ENCODE results near the gene SEMA6B. TPM values are rescaled to one million over a fixed set of nuclear protein-coding genes. Genes with fewer than 3 reads are reported as not detected.
"Not testable (repeated sequence)": the region's sequence is repeated elsewhere in the genome, so short reads cannot be mapped to it uniquely, and the experiment has no call there.

Gene SEMA6B
- polyA plus RNA-seq, 1 of the 3 experiments (the other 2 are of a cell fraction), result 3.7 TPM

- Histone ChIP-seq H2AFZ (ENCODE audit: low read depth) (no peak overlapping the region), H3K27me3 (ENCODE audit: insufficient read depth) (peaks cover 35% of the 10 kb centered on the region; the same call in 1 of the 2 replicates), H3K9me3 (no peaks in the 10 kb centered on the region), H3F3A (replicated peaks; ENCODE audit: insufficient read depth) (peaks cover 3% of the 10 kb centered on the region), H3K36me3 (replicated peaks in 1 of 2; ENCODE audit: control insufficient read depth in 1 of 2, insufficient read depth in 2 of 2, low read length in 1 of 2) (no peaks in the 10 kb centered on the region), H3K9me2 (no peaks in the 10 kb centered on the region), H3K4me1 (ENCODE audit: control insufficient read depth in 1 of 2, insufficient read depth in 2 of 2, low read depth in 1 of 2, low read length in 1 of 2) (peaks cover 0 to 3% of the 10 kb centered on the region in 2 experiments; a peak in 1 of 4 replicates), H3K4me3 (ENCODE audit: low read depth in 2 of 2, low read length in 1 of 2) (no peak overlapping the region), H3K27ac (ENCODE audit: low read depth in 2 of 2, low read length in 1 of 2) (no peak overlapping the region), H3K9ac (no peak overlapping the region), H4K20me1 (ENCODE audit: insufficient read depth) (no peaks in the 10 kb centered on the region), H3K79me2 (ENCODE audit: insufficient read depth) (no peaks in the 10 kb centered on the region), H3K4me2 (no peak overlapping the region)
- 34% methylated on average over 12 of the region's 21 CpGs for WGBS (ENCODE audit: low lambda C conversion rate)
- POLR2A ChIA-PET, result interaction anchor here (1.3 kb wide), 1 partner anchor 11 kb away, joined by 3 read pairs; no protein-coding TSS in a partner anchor
- no peak for DNase-seq
- CTCF ChIA-PET, result interaction anchor here (0.7 to 9.9 kb wide), 8 partner anchors 10 to 41 kb away, joined by 3 to 93 read pairs (median 5); no protein-coding TSS in a partner anchor
- TF ChIP-seq TCF12 (IDR thresholded peaks at IDR 0.05), result no peak
Measured at GRCh38 chr19:4596033-4596904, 36.8 kb upstream of the SEMA6B start.

- H3K4me3 ChIP-seq (ENCODE audit: low read depth in 2 of 2, low read length in 1 of 2); H3F3A ChIP-seq (replicated peaks; ENCODE audit: insufficient read depth); H2AFZ ChIP-seq (ENCODE audit: low read depth); POLR2A ChIA-PET; H3K4me1 ChIP-seq (ENCODE audit: control insufficient read depth in 1 of 2, insufficient read depth in 2 of 2, low read depth in 1 of 2, low read length in 1 of 2); H3K4me2 ChIP-seq; H3K9me2 ChIP-seq; H4K20me1 ChIP-seq (ENCODE audit: insufficient read depth); H3K9ac ChIP-seq; DNase-seq; H3K9me3 ChIP-seq; H3K79me2 ChIP-seq (ENCODE audit: insufficient read depth); H3K27ac ChIP-seq (ENCODE audit: low read depth in 2 of 2, low read length in 1 of 2); H3K36me3 ChIP-seq (replicated peaks in 1 of 2; ENCODE audit: control insufficient read depth in 1 of 2, insufficient read depth in 2 of 2, low read length in 1 of 2): not testable (repeated sequence)
- peaks cover 41% of the 10 kb centered on the region; the same call in 1 of the 2 replicates for H3K27me3 ChIP-seq (ENCODE audit: insufficient read depth)
- WGBS (ENCODE audit: low lambda C conversion rate), result 80% methylated on average over 9 of the region's 9 CpGs
- CTCF ChIA-PET, result interaction anchor here (0.8 to 9.9 kb wide), 6 partner anchors 10 to 42 kb away, joined by 4 to 93 read pairs (median 16); no protein-coding TSS in a partner anchor
Measured at GRCh38 chr19:4595158-4595557, 35.7 kb upstream of the SEMA6B start.

GRCh38 chr19:4594201-4594600 lies 34.7 kb upstream of the SEMA6B start:
- no peak for TF ChIP-seq RXRA (IDR thresholded peaks at IDR 0.05; ENCODE audit: borderline replicate concordance, low read depth)
- no peak for TF ChIP-seq SMC3 (IDR thresholded peaks at IDR 0.05; ENCODE audit: low read depth, low read length)
- TF ChIP-seq MEF2A (IDR thresholded peaks at IDR 0.05; ENCODE audit: borderline replicate concordance, low read depth), result no peak
- TF ChIP-seq, protein P1, sequence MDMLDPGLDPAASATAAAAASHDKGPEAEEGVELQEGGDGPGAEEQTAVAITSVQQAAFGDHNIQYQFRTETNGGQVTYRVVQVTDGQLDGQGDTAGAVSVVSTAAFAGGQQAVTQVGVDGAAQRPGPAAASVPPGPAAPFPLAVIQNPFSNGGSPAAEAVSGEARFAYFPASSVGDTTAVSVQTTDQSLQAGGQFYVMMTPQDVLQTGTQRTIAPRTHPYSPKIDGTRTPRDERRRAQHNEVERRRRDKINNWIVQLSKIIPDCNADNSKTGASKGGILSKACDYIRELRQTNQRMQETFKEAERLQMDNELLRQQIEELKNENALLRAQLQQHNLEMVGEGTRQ (IDR thresholded peaks at IDR 0.05; ENCODE audit: borderline replicate concordance, low read depth, low read length), result no peak
- no peak for TF ChIP-seq ELF1 (IDR thresholded peaks at IDR 0.05)
- TF ChIP-seq, protein P2, sequence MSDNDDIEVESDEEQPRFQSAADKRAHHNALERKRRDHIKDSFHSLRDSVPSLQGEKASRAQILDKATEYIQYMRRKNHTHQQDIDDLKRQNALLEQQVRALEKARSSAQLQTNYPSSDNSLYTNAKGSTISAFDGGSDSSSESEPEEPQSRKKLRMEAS (IDR thresholded peaks at IDR 0.05; ENCODE audit: low read depth), result peak; percentile 73; the same call in 1 of the 2 replicates
- TF ChIP-seq RAD21 (IDR thresholded peaks at IDR 0.05; ENCODE audit: low read length), result no peak
- TF ChIP-seq FOSL2 (IDR thresholded peaks at IDR 0.05; ENCODE audit: borderline replicate concordance, low read depth), result no peak
- TF ChIP-seq, protein P3, sequence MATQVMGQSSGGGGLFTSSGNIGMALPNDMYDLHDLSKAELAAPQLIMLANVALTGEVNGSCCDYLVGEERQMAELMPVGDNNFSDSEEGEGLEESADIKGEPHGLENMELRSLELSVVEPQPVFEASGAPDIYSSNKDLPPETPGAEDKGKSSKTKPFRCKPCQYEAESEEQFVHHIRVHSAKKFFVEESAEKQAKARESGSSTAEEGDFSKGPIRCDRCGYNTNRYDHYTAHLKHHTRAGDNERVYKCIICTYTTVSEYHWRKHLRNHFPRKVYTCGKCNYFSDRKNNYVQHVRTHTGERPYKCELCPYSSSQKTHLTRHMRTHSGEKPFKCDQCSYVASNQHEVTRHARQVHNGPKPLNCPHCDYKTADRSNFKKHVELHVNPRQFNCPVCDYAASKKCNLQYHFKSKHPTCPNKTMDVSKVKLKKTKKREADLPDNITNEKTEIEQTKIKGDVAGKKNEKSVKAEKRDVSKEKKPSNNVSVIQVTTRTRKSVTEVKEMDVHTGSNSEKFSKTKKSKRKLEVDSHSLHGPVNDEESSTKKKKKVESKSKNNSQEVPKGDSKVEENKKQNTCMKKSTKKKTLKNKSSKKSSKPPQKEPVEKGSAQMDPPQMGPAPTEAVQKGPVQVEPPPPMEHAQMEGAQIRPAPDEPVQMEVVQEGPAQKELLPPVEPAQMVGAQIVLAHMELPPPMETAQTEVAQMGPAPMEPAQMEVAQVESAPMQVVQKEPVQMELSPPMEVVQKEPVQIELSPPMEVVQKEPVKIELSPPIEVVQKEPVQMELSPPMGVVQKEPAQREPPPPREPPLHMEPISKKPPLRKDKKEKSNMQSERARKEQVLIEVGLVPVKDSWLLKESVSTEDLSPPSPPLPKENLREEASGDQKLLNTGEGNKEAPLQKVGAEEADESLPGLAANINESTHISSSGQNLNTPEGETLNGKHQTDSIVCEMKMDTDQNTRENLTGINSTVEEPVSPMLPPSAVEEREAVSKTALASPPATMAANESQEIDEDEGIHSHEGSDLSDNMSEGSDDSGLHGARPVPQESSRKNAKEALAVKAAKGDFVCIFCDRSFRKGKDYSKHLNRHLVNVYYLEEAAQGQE (IDR thresholded peaks at IDR 0.05; ENCODE audit: low read depth, low read length), result no peak
- WGBS (ENCODE audit: low lambda C conversion rate), result 33% methylated on average over 8 of the region's 9 CpGs
- no peak for DNase-seq
- Histone ChIP-seq H3K36me3 (replicated peaks in 1 of 2; ENCODE audit: control insufficient read depth in 1 of 2, insufficient read depth in 2 of 2, low read length in 1 of 2) (no peaks in the 10 kb centered on the region), H3K4me3 (ENCODE audit: low read depth in 2 of 2, low read length in 1 of 2) (no peak overlapping the region), H3K9me2 (no peaks in the 10 kb centered on the region), H3K9me3 (no peaks in the 10 kb centered on the region), H3F3A (replicated peaks; ENCODE audit: insufficient read depth) (peaks cover 3% of the 10 kb centered on the region), H2AFZ (ENCODE audit: low read depth) (no peak overlapping the region), H3K27ac (ENCODE audit: low read depth in 2 of 2, low read length in 1 of 2) (no peak overlapping the region), H3K27me3 (ENCODE audit: insufficient read depth) (peaks cover 41% of the 10 kb centered on the region; the same call in 1 of the 2 replicates), H3K9ac (no peak overlapping the region), H3K4me1 (ENCODE audit: control insufficient read depth in 1 of 2, insufficient read depth in 2 of 2, low read depth in 1 of 2, low read length in 1 of 2) (peaks cover 0 to 3% of the 10 kb centered on the region in 2 experiments; a peak in 1 of 4 replicates), H3K79me2 (ENCODE audit: insufficient read depth) (no peaks in the 10 kb centered on the region), H4K20me1 (ENCODE audit: insufficient read depth) (no peaks in the 10 kb centered on the region), H3K4me2 (no peak overlapping the region)
- ChIA-PET CTCF (interaction anchor here (0.8 to 9.9 kb wide), 7 partner anchors 9 to 69 kb away, joined by 3 to 93 read pairs (median 8); partner anchors contain the start of gene PLIN5), POLR2A (interaction anchor here (0.5 kb wide), 1 partner anchor 13 kb away, joined by 3 read pairs; no protein-coding TSS in a partner anchor)
